Measurements from ENCODE around the gene UNC93A.

The UNC93A gene

GRCh38 chr6:167295495-167296292 lies 4.6 kb downstream of the UNC93A start:
- no peak for TF ChIP-seq CTCF (IDR thresholded peaks at IDR 0.05; ENCODE audit: low read depth, low read length)
- H3K4me3 ChIP-seq (ENCODE audit: low read depth, low read length) = no peak overlapping the region

- H3K4me3 ChIP-seq (ENCODE audit: low read depth, low read length) = no peak overlapping the region
- TF ChIP-seq CTCF (IDR thresholded peaks at IDR 0.05; ENCODE audit: low read depth, low read length) = no peak
These were observed 5.2 kb downstream of the UNC93A start for GRCh38 chr6:167296293-167296690.

GRCh38 chr6:167296902-167297301 lies 5.8 kb downstream of the UNC93A start:
- TF ChIP-seq CTCF (IDR thresholded peaks at IDR 0.05; ENCODE audit: low read depth, low read length) = no peak
- H3K4me3 ChIP-seq (ENCODE audit: low read depth, low read length) = no peak overlapping the region

- no peak overlapping the region for H3K4me3 ChIP-seq (ENCODE audit: low read depth, low read length)
- TF ChIP-seq CTCF (IDR thresholded peaks at IDR 0.05; ENCODE audit: low read depth, low read length) = no peak
These were observed 7.0 kb downstream of the UNC93A start for GRCh38 chr6:167298127-167298526.

GRCh38 chr6:167299641-167300308 lies 8.7 kb downstream of the UNC93A start:
- TF ChIP-seq CTCF (IDR thresholded peaks at IDR 0.05; ENCODE audit: low read depth, low read length) = no peak
- H3K4me3 ChIP-seq (ENCODE audit: low read depth, low read length) = no peak overlapping the region

GRCh38 chr6:167300902-167301777 lies 10.0 kb downstream of the UNC93A start:
- H3K4me3 ChIP-seq (ENCODE audit: low read depth, low read length) = no peak overlapping the region
- no peak for TF ChIP-seq CTCF (IDR thresholded peaks at IDR 0.05; ENCODE audit: low read depth, low read length)

Data from WI38 (cell line).